ENCODE data around the gene SETD9. TPM values are rescaled to one million over a fixed set of nuclear protein-coding genes. Genes with fewer than 3 reads are reported as not detected.

The SETD9 gene
- total and polyA plus RNA-seq, 9 of the 15 experiments (the other 6 are each of a cell fraction or from before 2014, with no cell fraction given): 10.8 to 32.6 (median 19.8) TPM

DNA sequence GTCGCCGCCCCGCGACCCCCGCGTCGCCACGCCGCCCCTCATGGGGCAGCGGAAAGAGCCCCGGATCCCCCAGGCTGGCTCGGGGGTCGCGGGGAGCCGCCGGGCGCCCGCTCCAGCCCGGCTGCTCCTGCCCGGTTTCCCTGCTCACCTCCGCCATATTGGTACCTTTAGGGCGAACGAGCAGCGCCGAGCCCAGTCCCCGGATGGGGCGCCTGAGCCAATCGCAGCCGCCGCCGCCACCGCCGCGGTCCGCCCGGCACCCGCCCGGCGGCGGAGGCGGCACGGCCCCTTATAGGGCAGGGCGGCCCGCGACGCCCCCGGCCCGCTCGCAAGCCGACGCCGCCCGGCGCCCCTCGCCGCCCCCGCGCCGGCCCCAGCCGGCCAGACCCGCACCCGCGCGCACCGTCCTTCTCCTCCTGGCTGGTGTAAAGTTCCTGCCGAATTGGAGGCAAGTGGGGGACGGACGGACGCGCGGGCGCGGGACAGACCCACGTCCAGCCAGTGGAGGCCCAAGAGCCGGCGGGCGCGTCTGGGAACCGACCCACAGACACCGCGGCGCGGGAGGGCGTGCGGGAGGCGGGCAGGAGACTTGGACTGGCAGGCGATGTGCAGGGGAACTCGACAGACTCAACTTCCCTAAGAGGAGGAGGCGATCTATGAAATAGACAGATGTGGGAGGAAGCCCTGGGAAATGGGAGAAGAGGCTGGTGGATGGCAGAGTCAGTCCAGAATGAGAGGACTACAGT is 42.7 kb downstream of the SETD9 start, which contains the start of gene MIER3 (continued):
- TF ChIP-seq, protein P1, sequence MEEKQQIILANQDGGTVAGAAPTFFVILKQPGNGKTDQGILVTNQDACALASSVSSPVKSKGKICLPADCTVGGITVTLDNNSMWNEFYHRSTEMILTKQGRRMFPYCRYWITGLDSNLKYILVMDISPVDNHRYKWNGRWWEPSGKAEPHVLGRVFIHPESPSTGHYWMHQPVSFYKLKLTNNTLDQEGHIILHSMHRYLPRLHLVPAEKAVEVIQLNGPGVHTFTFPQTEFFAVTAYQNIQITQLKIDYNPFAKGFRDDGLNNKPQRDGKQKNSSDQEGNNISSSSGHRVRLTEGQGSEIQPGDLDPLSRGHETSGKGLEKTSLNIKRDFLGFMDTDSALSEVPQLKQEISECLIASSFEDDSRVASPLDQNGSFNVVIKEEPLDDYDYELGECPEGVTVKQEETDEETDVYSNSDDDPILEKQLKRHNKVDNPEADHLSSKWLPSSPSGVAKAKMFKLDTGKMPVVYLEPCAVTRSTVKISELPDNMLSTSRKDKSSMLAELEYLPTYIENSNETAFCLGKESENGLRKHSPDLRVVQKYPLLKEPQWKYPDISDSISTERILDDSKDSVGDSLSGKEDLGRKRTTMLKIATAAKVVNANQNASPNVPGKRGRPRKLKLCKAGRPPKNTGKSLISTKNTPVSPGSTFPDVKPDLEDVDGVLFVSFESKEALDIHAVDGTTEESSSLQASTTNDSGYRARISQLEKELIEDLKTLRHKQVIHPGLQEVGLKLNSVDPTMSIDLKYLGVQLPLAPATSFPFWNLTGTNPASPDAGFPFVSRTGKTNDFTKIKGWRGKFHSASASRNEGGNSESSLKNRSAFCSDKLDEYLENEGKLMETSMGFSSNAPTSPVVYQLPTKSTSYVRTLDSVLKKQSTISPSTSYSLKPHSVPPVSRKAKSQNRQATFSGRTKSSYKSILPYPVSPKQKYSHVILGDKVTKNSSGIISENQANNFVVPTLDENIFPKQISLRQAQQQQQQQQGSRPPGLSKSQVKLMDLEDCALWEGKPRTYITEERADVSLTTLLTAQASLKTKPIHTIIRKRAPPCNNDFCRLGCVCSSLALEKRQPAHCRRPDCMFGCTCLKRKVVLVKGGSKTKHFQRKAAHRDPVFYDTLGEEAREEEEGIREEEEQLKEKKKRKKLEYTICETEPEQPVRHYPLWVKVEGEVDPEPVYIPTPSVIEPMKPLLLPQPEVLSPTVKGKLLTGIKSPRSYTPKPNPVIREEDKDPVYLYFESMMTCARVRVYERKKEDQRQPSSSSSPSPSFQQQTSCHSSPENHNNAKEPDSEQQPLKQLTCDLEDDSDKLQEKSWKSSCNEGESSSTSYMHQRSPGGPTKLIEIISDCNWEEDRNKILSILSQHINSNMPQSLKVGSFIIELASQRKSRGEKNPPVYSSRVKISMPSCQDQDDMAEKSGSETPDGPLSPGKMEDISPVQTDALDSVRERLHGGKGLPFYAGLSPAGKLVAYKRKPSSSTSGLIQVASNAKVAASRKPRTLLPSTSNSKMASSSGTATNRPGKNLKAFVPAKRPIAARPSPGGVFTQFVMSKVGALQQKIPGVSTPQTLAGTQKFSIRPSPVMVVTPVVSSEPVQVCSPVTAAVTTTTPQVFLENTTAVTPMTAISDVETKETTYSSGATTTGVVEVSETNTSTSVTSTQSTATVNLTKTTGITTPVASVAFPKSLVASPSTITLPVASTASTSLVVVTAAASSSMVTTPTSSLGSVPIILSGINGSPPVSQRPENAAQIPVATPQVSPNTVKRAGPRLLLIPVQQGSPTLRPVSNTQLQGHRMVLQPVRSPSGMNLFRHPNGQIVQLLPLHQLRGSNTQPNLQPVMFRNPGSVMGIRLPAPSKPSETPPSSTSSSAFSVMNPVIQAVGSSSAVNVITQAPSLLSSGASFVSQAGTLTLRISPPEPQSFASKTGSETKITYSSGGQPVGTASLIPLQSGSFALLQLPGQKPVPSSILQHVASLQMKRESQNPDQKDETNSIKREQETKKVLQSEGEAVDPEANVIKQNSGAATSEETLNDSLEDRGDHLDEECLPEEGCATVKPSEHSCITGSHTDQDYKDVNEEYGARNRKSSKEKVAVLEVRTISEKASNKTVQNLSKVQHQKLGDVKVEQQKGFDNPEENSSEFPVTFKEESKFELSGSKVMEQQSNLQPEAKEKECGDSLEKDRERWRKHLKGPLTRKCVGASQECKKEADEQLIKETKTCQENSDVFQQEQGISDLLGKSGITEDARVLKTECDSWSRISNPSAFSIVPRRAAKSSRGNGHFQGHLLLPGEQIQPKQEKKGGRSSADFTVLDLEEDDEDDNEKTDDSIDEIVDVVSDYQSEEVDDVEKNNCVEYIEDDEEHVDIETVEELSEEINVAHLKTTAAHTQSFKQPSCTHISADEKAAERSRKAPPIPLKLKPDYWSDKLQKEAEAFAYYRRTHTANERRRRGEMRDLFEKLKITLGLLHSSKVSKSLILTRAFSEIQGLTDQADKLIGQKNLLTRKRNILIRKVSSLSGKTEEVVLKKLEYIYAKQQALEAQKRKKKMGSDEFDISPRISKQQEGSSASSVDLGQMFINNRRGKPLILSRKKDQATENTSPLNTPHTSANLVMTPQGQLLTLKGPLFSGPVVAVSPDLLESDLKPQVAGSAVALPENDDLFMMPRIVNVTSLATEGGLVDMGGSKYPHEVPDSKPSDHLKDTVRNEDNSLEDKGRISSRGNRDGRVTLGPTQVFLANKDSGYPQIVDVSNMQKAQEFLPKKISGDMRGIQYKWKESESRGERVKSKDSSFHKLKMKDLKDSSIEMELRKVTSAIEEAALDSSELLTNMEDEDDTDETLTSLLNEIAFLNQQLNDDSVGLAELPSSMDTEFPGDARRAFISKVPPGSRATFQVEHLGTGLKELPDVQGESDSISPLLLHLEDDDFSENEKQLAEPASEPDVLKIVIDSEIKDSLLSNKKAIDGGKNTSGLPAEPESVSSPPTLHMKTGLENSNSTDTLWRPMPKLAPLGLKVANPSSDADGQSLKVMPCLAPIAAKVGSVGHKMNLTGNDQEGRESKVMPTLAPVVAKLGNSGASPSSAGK (IDR thresholded peaks at IDR 0.05): peak; percentile 27; the same call in 1 of the 2 replicates
- TF ChIP-seq SAP30 (IDR thresholded peaks at IDR 0.05; ENCODE audit: borderline replicate concordance, insufficient read depth, low read depth, low read length, poor library complexity, severe bottlenecking) (no peak), TOE1 (IDR thresholded peaks at IDR 0.05; ENCODE audit: borderline replicate concordance) (no peak), TOE1 (CRISPR knock-in tag; IDR thresholded peaks at IDR 0.05; ENCODE audit: borderline replicate concordance, low read depth) (no peak), SMARCA5 (IDR thresholded peaks at IDR 0.05) (no peak), CEBPB (tag; IDR thresholded peaks at IDR 0.05) (no peak), BCOR (IDR thresholded peaks at IDR 0.05) (no peak), ZNF143 (CRISPR knock-in tag; IDR thresholded peaks at IDR 0.05) (no peak), ZFX (CRISPR knock-in tag; IDR thresholded peaks at IDR 0.05) (peak; percentile 25; the same call in 1 of the 2 replicates), ZNF354B (CRISPR knock-in tag; IDR thresholded peaks at IDR 0.05) (no peak)
- TF ChIP-seq, protein P2, sequence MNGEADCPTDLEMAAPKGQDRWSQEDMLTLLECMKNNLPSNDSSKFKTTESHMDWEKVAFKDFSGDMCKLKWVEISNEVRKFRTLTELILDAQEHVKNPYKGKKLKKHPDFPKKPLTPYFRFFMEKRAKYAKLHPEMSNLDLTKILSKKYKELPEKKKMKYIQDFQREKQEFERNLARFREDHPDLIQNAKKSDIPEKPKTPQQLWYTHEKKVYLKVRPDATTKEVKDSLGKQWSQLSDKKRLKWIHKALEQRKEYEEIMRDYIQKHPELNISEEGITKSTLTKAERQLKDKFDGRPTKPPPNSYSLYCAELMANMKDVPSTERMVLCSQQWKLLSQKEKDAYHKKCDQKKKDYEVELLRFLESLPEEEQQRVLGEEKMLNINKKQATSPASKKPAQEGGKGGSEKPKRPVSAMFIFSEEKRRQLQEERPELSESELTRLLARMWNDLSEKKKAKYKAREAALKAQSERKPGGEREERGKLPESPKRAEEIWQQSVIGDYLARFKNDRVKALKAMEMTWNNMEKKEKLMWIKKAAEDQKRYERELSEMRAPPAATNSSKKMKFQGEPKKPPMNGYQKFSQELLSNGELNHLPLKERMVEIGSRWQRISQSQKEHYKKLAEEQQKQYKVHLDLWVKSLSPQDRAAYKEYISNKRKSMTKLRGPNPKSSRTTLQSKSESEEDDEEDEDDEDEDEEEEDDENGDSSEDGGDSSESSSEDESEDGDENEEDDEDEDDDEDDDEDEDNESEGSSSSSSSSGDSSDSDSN (IDR thresholded peaks at IDR 0.05; ENCODE audit: borderline replicate concordance in 1 of 2, low read depth in 2 of 2, low read length in 2 of 2): peak in 1 of 2 experiments; percentile 22; a peak in 1 of 4 replicates
- TF ChIP-seq, protein P3, sequence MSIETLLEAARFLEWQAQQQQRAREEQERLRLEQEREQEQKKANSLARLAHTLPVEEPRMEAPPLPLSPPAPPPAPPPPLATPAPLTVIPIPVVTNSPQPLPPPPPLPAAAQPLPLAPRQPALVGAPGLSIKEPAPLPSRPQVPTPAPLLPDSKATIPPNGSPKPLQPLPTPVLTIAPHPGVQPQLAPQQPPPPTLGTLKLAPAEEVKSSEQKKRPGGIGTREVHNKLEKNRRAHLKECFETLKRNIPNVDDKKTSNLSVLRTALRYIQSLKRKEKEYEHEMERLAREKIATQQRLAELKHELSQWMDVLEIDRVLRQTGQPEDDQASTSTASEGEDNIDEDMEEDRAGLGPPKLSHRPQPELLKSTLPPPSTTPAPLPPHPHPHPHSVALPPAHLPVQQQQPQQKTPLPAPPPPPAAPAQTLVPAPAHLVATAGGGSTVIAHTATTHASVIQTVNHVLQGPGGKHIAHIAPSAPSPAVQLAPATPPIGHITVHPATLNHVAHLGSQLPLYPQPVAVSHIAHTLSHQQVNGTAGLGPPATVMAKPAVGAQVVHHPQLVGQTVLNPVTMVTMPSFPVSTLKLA (conservative IDR thresholded peaks at IDR 0.05): no peak

Data from K562 (cell line).